Fibroblast of skin of back (primary cell): ENCODE data around the gene PAX2.

Source experiments
- DNase-seq: peaks from one replicate; pipeline ENCODE4 v3.0.0-alpha.2; 2013

Gene PAX2

GRCh38 chr10:100819424-100819823 is 74.0 kb downstream of the PAX2 start:
- DNase-seq: no peak

GRCh38 chr10:100823194-100823593 is 77.8 kb downstream of the PAX2 start:
- no peak for DNase-seq

GRCh38 chr10:100824886-100825285 is 79.5 kb downstream of the PAX2 start:
- no peak for DNase-seq

- no peak for DNase-seq
Measured at GRCh38 chr10:100825325-100825875, 80.0 kb downstream of the PAX2 start.

- no peak for DNase-seq
Measured at GRCh38 chr10:100826031-100826651, 80.8 kb downstream of the PAX2 start.

- DNase-seq: no peak
Measured at GRCh38 chr10:100826661-100826982, 81.2 kb downstream of the PAX2 start.

- no peak for DNase-seq
Measured at GRCh38 chr10:100826983-100827818, 81.8 kb downstream of the PAX2 start.

GRCh38 chr10:100827819-100828737 is 82.7 kb downstream of the PAX2 start:
- peak; percentile 19 for DNase-seq

- DNase-seq: no peak
Measured at GRCh38 chr10:100828738-100829096, 83.3 kb downstream of the PAX2 start.

- no peak for DNase-seq
Measured at GRCh38 chr10:100829097-100829870, 83.9 kb downstream of the PAX2 start.

GRCh38 chr10:100829933-100830727 is 84.7 kb downstream of the PAX2 start:
- DNase-seq: no peak

GRCh38 chr10:100830728-100831111 is 85.3 kb downstream of the PAX2 start:
- DNase-seq: no peak

- DNase-seq: no peak
Measured at GRCh38 chr10:100831742-100832141, 86.4 kb downstream of the PAX2 start.

- no peak for DNase-seq
Measured at GRCh38 chr10:100835810-100836209, 90.4 kb downstream of the PAX2 start.

- DNase-seq: no peak
Measured at GRCh38 chr10:100836891-100837290, 91.5 kb downstream of the PAX2 start.

GRCh38 chr10:100837300-100837699 is 91.9 kb downstream of the PAX2 start:
- no peak for DNase-seq

GRCh38 chr10:100838986-100839385 is 93.6 kb downstream of the PAX2 start:
- DNase-seq: no peak

- DNase-seq: no peak
Measured at GRCh38 chr10:100841528-100841927, 96.1 kb downstream of the PAX2 start.

GRCh38 chr10:100847440-100847839 is 102.1 kb downstream of the PAX2 start:
- DNase-seq: no peak

- no peak for DNase-seq
Measured at GRCh38 chr10:100848770-100849169, 103.4 kb downstream of the PAX2 start.

GRCh38 chr10:100858261-100858660 is 112.9 kb downstream of the PAX2 start:
- no peak for DNase-seq
